Measurements from ENCODE around the gene IZUMO3.
"Not testable (repeated sequence)": the region's sequence is repeated elsewhere in the genome, so short reads cannot be mapped to it uniquely, and the experiment has no call there.

The IZUMO3 gene, protein sequence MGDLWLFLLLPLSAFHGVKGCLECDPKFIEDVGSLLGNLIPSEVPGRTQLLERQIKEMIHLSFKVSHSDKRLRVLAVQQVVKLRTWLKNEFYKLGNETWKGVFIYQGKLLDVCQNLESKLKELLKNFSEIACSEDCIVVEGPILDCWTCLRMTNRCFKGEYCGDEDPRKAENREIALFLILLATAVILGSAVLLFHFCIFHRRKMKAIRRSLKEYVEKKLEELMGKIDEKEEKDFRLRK

DNA sequence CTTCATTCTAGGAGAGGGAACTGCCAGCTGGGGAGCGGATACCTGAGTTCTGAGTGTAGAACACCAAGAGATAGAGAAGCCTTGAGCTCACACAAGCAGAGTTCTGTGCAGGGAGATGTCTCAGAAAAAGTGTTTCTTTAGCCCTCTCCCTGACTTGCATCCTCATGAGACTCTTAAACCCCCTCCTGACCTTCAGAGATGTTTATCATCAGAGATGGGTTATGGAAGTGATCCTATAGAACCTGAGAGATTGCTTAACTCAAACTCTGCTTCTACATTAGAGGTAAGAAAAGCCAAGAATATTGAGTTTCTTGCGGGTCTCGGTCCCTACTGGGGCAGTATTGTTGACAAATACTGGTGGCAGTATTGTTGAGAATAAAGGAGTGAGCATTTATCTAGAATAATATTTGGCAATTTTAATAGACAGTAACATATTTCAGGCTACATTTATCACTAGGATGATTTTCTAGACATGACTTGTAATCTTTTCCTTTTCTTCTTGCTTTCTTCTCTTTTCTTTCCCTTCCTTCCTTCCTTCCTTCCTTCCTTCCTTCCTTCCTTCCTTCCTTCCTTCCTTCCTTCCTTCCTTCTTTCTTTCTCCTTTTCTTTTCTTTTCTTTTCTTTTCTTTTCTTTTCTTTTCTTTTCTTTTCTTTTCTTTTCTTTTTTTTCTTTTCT, at the start of gene IZUMO3:
IZUMO3 (minus strand) TSS at position 51 of the 676 bp plus-strand sequence. CDS start 248 bp downstream, outside the sequence.
- Histone ChIP-seq H3K9me3 (ENCODE audit: control insufficient read depth in 1 of 2, low read length in 2 of 2) (peaks cover 0 to 14% of the 10 kb centered on the region in 2 donors), H3K4me3 (ENCODE audit: low read depth in 1 of 2, low read length in 2 of 2) (no peak within 1 kb of the TSS), H3K27me3 (ENCODE audit: control insufficient read depth in 1 of 2, insufficient read depth in 2 of 2, low read length in 2 of 2) (no peaks in the 10 kb centered on the region), H3K4me1 (ENCODE audit: control insufficient read depth in 1 of 2, insufficient read depth in 2 of 2, low read length in 2 of 2) (no peaks in the 10 kb centered on the region), H3K9ac (ENCODE audit: low read depth in 1 of 2, low read length in 2 of 2) (no peak within 1 kb of the TSS), H3K27ac (ENCODE audit: low read depth, low read length) (no peak within 1 kb of the TSS), H3K36me3 (ENCODE audit: control insufficient read depth in 1 of 2, insufficient read depth in 2 of 2, low read length in 2 of 2) (no peaks in the 10 kb centered on the region)

DNA sequence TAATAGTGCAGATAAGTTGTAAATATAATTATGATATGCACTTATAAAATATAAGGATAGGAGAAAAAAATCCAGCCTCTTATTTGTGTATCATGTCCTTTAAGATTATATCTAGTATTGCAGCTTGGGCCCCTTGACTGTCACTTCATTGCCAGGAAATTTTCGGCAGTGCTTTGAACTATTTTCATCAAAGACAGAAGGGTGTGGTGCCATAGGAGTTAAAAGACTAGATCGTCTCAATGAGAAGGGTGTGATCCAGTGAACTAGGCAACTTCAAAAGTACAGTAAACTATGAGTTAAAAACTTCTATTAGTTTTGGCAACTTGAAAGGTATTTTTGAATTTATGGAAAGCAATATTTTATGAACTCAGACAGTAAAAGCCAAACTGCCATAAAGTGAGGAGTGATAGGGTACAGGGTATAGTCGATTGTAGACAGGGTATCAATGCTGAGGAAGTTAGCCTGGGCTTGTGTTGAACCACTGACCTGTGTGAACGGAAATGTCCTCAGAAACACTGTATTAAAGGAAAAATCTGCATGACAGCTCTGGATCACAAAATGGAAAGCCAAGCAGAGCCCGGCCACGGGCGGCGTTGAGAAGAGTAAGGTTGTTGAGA, 48.6 kb upstream of the IZUMO3 start:
- no peaks in the 10 kb centered on the region for H3K36me3 ChIP-seq (ENCODE audit: control insufficient read depth in 1 of 2, insufficient read depth in 2 of 2, low read length in 2 of 2)
- H3K27me3 ChIP-seq (ENCODE audit: control insufficient read depth in 1 of 2, insufficient read depth in 2 of 2, low read length in 2 of 2): no peaks in the 10 kb centered on the region
- no peak overlapping the region for H3K4me3 ChIP-seq (ENCODE audit: low read depth in 1 of 2, low read length in 2 of 2)
- peaks cover 0 to 6% of the 10 kb centered on the region in 2 donors for H3K9me3 ChIP-seq (ENCODE audit: control insufficient read depth in 1 of 2, low read length in 2 of 2)
- no peaks in the 10 kb centered on the region for H3K4me1 ChIP-seq (ENCODE audit: control insufficient read depth in 1 of 2, insufficient read depth in 2 of 2, low read length in 2 of 2)
- no peak overlapping the region for H3K27ac ChIP-seq (ENCODE audit: low read depth, low read length)
- H3K9ac ChIP-seq (ENCODE audit: low read depth in 1 of 2, low read length in 2 of 2): no peak overlapping the region

DNA sequence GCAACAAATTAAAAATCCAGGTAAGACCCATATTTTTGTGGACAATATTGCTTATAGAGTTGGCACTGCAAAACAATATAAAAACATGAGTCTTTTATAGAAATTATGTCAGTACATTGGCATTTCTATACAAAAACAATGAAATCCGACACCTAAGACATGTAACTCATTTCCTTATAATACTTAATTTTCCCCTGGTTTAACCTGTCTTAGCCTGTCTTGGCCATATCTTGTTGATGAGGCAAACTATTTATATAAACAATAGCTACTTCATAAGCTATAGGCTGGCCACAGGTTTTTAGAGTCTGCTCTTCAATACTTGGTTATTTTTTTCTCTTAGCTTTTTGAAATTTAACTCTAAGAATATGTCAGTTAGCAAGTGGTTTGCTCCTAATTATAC, 44.7 kb upstream of the IZUMO3 start:
- H3K9ac ChIP-seq (ENCODE audit: low read depth in 1 of 2, low read length in 2 of 2): no peak overlapping the region
- H3K27ac ChIP-seq (ENCODE audit: low read depth, low read length): no peak overlapping the region
- H3K36me3 ChIP-seq (ENCODE audit: control insufficient read depth in 1 of 2, insufficient read depth in 2 of 2, low read length in 2 of 2): no peaks in the 10 kb centered on the region
- peaks cover 6 to 8% of the 10 kb centered on the region in 2 donors for H3K9me3 ChIP-seq (ENCODE audit: control insufficient read depth in 1 of 2, low read length in 2 of 2)
- no peak overlapping the region for H3K4me3 ChIP-seq (ENCODE audit: low read depth in 1 of 2, low read length in 2 of 2)
- H3K27me3 ChIP-seq (ENCODE audit: control insufficient read depth in 1 of 2, insufficient read depth in 2 of 2, low read length in 2 of 2): no peaks in the 10 kb centered on the region
- no peaks in the 10 kb centered on the region for H3K4me1 ChIP-seq (ENCODE audit: control insufficient read depth in 1 of 2, insufficient read depth in 2 of 2, low read length in 2 of 2)

DNA sequence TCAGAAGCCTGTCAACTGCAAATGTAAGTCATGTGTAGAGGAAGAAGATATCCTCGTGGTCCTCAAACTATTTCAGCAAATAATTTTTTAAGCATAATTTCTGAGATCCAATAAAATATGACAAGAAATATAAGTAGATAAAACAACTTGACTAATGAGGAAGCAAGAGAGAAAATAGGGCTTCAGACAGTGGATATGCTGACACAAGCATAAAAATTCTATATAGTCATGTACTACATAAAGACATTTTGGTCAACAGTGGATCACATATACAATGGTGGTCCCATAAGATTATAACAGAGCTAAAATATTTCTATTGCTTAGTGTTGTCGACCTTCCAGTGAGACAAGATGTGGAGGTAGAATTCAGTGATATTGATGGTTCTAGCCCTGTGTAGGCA, 42.2 kb upstream of the IZUMO3 start:
- Histone ChIP-seq H3K4me1 (ENCODE audit: control insufficient read depth in 1 of 2, insufficient read depth in 2 of 2, low read length in 2 of 2) (no peaks in the 10 kb centered on the region), H3K36me3 (ENCODE audit: control insufficient read depth in 1 of 2, insufficient read depth in 2 of 2, low read length in 2 of 2) (no peaks in the 10 kb centered on the region), H3K4me3 (ENCODE audit: low read depth in 1 of 2, low read length in 2 of 2) (no peak overlapping the region), H3K9ac (ENCODE audit: low read depth in 1 of 2, low read length in 2 of 2) (no peak overlapping the region), H3K9me3 (ENCODE audit: control insufficient read depth in 1 of 2, low read length in 2 of 2) (peaks cover 6 to 10% of the 10 kb centered on the region in 2 donors), H3K27ac (ENCODE audit: low read depth, low read length) (no peak overlapping the region), H3K27me3 (ENCODE audit: control insufficient read depth in 1 of 2, insufficient read depth in 2 of 2, low read length in 2 of 2) (no peaks in the 10 kb centered on the region)

DNA sequence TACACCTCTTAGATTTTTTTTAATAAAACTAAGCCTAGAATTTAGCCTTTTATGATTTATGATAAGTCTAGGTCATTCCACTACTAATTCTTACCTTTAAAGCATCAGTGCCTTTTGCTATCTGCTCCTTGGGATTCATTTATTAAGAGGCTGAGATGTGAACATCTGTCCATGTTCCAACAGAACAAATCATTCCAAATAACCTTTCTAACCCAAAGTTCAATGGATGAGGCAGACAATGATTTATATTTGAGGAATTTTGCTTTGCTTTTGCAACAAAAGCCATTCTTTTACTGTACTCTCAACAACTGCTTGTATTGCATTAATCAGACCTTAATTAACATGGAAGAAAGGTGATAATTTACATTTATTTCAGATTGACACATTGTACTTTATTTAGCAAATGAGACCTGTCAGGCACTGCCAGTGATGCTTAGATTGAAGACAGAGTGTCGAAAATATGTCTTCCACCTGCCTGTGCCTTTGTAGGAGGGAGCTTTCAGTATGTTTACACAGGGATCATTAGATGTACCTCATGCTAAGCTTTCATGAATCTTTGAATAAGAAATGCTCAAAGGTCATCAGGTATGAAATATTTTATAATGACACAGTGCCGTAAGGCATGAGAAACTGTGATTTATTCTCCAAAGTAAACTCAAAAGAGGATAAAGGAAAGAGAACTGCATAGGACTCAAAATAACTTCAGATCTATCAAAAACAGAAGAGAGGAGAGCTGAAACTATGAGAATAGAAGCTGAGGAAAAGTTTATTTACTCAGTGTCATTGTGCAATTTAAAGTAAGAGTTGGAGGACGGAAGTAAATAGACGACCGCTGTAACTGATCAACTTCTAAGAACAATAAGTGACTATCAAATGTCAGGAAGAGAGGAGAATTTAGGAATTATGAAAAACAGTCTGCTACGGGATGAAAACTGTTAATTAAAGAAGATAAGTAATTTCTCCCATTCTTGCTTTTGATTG, 36.7 kb upstream of the IZUMO3 start:
- Histone ChIP-seq H3K36me3 (ENCODE audit: control insufficient read depth in 1 of 2, insufficient read depth in 2 of 2, low read length in 2 of 2) (no peaks in the 10 kb centered on the region), H3K4me1 (ENCODE audit: control insufficient read depth in 1 of 2, insufficient read depth in 2 of 2, low read length in 2 of 2) (no peaks in the 10 kb centered on the region), H3K9ac (ENCODE audit: low read depth in 1 of 2, low read length in 2 of 2) (no peak overlapping the region), H3K9me3 (ENCODE audit: control insufficient read depth in 1 of 2, low read length in 2 of 2) (peaks cover 6 to 11% of the 10 kb centered on the region in 2 donors), H3K27ac (ENCODE audit: low read depth, low read length) (no peak overlapping the region), H3K27me3 (ENCODE audit: control insufficient read depth in 1 of 2, insufficient read depth in 2 of 2, low read length in 2 of 2) (no peaks in the 10 kb centered on the region), H3K4me3 (ENCODE audit: low read depth in 1 of 2, low read length in 2 of 2) (no peak overlapping the region)

DNA sequence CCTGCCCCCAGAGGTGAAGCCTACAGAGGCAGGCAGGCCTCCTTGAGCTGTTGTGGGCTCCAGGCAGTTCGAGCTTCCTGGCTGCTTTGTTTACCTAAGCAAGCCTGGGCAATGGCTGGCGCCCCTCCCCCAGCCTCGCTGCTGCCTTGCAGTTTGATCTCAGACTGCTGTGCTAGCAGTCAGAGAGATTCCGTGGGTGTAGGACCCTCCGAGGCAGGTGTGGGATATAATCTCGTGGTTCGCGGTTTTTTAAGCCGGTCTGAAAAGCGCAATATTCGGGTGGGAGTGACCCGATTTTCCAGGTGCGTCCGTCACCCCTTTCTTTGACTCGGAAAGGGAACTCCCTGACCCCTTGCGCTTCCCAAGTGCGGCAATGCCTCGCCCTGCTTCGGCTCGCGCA, 34.3 kb upstream of the IZUMO3 start:
- H3K4me1 ChIP-seq (ENCODE audit: control insufficient read depth in 1 of 2, insufficient read depth in 2 of 2, low read length in 2 of 2); H3K9me3 ChIP-seq (ENCODE audit: control insufficient read depth in 1 of 2, low read length in 2 of 2); H3K9ac ChIP-seq (ENCODE audit: low read depth in 1 of 2, low read length in 2 of 2); H3K4me3 ChIP-seq (ENCODE audit: low read depth in 1 of 2, low read length in 2 of 2); H3K36me3 ChIP-seq (ENCODE audit: control insufficient read depth in 1 of 2, insufficient read depth in 2 of 2, low read length in 2 of 2); H3K27me3 ChIP-seq (ENCODE audit: control insufficient read depth in 1 of 2, insufficient read depth in 2 of 2, low read length in 2 of 2); H3K27ac ChIP-seq (ENCODE audit: low read depth, low read length): not testable (repeated sequence)

DNA sequence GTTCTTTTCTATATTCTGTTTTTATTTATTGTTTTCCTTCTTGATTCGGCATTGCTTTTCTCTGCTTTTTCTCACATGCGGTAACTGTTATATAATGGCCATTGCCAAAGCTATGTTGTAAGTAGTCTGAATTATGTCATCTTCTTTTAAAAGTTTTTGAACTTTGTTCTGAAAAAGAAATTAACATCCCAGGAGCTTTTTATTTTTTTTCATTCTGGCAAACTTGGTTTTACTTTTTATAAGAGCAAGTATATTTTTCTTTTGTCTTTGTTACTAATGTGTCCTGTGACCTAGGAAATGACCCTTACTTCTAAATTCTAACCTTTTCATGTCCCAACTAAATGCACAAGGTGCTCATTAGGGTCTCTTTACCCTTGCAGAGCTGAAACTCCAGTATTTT, 26.7 kb upstream of the IZUMO3 start:
- H3K27ac ChIP-seq (ENCODE audit: low read depth, low read length): no peak overlapping the region
- H3K36me3 ChIP-seq (ENCODE audit: control insufficient read depth in 1 of 2, insufficient read depth in 2 of 2, low read length in 2 of 2): no peaks in the 10 kb centered on the region

DNA sequence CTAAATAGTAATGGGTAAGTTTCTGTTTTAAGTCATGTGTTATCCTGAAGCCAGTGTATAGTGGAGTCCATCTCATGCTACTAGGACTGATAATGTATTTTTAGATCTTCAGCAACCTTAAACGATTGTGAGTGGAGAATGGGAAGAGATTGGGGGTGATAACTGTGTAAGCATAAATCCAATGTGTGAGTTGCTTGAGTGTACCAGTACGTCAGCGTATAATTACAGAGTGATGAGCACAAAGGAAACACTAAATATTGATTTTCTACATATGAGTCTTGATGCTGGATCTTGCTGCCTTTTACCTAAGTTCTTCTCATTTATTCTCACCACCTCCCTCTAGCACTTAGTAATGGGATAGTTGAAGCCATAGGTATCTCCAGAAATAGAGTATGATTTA, 16.3 kb upstream of the IZUMO3 start:
- Histone ChIP-seq H3K9ac (ENCODE audit: low read depth in 1 of 2, low read length in 2 of 2) (no peak overlapping the region), H3K4me1 (ENCODE audit: control insufficient read depth in 1 of 2, insufficient read depth in 2 of 2, low read length in 2 of 2) (no peaks in the 10 kb centered on the region), H3K9me3 (ENCODE audit: control insufficient read depth in 1 of 2, low read length in 2 of 2) (peaks cover 2 to 3% of the 10 kb centered on the region in 2 donors), H3K27ac (ENCODE audit: low read depth, low read length) (no peak overlapping the region), H3K27me3 (ENCODE audit: control insufficient read depth in 1 of 2, insufficient read depth in 2 of 2, low read length in 2 of 2) (no peaks in the 10 kb centered on the region), H3K4me3 (ENCODE audit: low read depth in 1 of 2, low read length in 2 of 2) (no peak overlapping the region), H3K36me3 (ENCODE audit: control insufficient read depth in 1 of 2, insufficient read depth in 2 of 2, low read length in 2 of 2) (no peaks in the 10 kb centered on the region)

More for the DNA sequence above, 26.7 kb upstream of the IZUMO3 start:
- Histone ChIP-seq H3K9ac (ENCODE audit: low read depth in 1 of 2, low read length in 2 of 2) (no peak overlapping the region), H3K4me3 (ENCODE audit: low read depth in 1 of 2, low read length in 2 of 2) (no peak overlapping the region), H3K9me3 (ENCODE audit: control insufficient read depth in 1 of 2, low read length in 2 of 2) (no peaks in the 10 kb centered on the region), H3K4me1 (ENCODE audit: control insufficient read depth in 1 of 2, insufficient read depth in 2 of 2, low read length in 2 of 2) (no peaks in the 10 kb centered on the region), H3K27me3 (ENCODE audit: control insufficient read depth in 1 of 2, insufficient read depth in 2 of 2, low read length in 2 of 2) (no peaks in the 10 kb centered on the region)

DNA sequence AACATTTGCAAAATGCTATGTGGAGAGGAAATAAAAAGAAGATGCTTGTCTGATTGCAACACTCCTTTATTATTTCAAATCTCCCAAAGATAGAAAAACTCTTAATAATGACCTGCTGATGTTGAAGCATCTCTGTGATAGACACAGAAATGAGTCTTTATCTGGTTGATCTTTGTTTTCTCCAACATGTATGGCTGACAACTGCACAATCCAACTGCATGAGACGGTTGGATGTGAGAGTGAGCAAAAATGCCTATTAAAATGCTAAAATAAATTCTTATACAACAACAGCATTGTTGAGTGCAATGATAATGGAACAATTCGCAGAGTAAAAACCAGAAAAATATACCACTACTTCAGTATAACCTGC, 7.5 kb upstream of the IZUMO3 start:
- no peak overlapping the region for H3K9ac ChIP-seq (ENCODE audit: low read depth in 1 of 2, low read length in 2 of 2)
- H3K27ac ChIP-seq (ENCODE audit: low read depth, low read length): no peak overlapping the region
- peaks cover 0 to 6% of the 10 kb centered on the region in 2 donors for H3K9me3 ChIP-seq (ENCODE audit: control insufficient read depth in 1 of 2, low read length in 2 of 2)
- no peaks in the 10 kb centered on the region for H3K27me3 ChIP-seq (ENCODE audit: control insufficient read depth in 1 of 2, insufficient read depth in 2 of 2, low read length in 2 of 2)
- H3K36me3 ChIP-seq (ENCODE audit: control insufficient read depth in 1 of 2, insufficient read depth in 2 of 2, low read length in 2 of 2): no peaks in the 10 kb centered on the region
- no peak overlapping the region for H3K4me3 ChIP-seq (ENCODE audit: low read depth in 1 of 2, low read length in 2 of 2)
- no peaks in the 10 kb centered on the region for H3K4me1 ChIP-seq (ENCODE audit: control insufficient read depth in 1 of 2, insufficient read depth in 2 of 2, low read length in 2 of 2)

Data from duodenal mucosa (tissue), 2 donors.